ENCODE data around the gene SNUPN.
"Not testable (repeated sequence)": the region's sequence is repeated elsewhere in the genome, so short reads cannot be mapped to it uniquely, and the experiment has no call there.

SNUPN gene

DNA sequence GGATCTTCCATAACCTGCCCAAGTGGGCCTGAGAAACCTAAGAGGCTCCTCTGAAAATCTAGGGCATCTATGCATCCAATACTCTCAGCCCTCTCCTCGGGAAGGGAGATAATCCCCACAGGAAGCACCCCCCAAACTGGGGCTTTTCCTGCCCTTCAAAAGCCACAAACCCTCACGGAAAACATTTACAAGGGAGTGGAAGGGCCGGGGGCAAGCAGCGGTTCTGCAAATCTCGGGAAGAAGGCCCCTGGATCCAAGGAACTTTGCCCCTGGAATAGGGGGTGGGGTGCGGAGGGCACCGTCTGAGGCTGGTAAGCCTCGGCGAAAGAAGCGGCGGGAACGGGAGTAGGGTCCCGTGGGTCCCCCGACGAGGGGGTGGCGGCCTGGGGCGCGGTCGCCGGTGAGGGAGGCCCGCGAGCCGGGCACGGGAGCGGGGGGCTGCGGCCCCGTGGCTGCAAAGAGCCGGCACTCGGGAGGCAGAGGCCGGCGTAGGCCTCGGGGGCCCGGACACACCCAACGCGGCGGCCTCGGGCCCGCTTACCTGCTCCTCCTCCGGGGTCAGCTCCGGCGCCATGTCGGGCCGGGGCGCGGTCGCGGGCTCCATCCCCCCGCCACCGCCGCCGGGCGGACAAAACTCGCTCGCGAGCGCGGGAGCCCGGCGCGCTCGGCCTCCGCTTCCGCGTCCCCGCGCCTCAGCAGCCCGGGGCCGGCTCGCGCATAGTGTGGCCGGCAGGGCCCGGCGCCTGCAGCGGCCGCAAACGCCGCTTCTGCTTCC is 47.2 kb downstream of the SNUPN start:
- DNase-seq, result no peak

DNA sequence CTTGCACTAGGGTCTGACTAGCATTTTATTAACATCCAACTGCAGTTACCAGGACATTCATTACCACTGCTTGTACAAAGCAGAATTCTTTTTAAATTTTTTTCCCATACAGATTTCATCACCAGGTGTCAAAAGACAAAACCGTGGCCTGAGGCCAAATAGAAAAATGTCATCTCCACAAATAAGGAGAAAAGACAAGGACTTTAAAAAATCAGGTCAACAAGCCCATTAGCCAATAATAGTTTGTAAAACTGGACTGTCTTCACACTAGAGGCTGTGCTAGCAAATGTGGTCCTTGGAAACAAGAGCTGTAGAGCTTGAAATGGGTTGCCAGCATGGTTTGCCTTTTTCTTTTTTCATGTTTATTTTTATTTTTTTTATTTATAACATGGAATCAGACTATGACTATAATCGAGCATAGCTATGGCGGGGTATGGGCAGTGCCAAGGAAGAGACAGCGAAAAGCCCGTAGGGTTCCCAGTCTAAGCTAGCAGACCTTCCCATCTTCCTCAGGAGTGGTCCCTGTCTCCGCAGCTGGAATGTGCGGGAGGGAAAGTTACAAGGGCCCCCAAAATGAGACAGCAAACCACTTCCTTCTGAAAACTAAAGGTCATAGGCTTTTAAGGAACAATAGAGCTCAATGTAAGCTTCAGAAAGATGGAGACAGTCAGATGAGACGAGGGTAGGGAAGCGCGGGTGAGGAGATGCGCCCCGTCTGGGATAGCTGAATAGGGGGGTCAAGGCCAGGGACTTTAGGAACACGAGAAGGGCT is 47.9 kb downstream of the SNUPN start:
- peak; percentile 17 for DNase-seq

DNA sequence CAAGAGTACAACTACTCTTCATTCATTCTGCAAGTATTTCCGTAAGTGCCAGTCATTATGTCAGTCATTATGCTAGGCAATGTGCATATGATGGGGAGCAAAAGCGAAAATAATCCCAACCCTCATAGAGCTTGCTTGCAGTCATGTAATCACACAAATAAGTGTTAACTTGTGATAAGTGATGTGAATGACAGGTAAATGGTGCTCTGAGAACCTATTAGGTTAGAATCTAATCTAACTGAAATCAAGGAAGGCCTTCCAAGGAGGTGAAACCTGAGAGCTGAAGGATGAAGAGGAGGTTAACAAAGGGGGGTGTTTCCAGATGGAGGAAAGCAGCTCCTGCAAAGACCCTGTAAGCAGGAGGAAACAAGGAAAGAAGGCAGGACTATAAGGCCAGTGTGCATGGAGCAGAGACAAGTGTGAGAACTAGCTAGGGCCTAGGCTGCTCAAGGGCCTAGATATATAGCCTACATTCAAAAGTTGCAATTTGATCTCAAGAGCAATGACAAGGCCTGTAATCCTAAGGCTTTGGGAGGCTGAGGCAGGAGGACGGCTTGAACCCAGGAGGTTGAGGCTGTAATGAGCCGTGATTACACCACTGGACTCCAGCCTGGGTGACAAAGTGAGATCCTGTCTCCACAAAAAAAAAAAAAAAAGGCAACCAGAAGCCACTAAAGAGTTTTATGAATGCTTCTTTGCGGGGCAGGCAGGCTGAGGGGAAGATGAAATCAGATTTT is 51.7 kb downstream of the SNUPN start:
- DNase-seq, result no peak

DNA sequence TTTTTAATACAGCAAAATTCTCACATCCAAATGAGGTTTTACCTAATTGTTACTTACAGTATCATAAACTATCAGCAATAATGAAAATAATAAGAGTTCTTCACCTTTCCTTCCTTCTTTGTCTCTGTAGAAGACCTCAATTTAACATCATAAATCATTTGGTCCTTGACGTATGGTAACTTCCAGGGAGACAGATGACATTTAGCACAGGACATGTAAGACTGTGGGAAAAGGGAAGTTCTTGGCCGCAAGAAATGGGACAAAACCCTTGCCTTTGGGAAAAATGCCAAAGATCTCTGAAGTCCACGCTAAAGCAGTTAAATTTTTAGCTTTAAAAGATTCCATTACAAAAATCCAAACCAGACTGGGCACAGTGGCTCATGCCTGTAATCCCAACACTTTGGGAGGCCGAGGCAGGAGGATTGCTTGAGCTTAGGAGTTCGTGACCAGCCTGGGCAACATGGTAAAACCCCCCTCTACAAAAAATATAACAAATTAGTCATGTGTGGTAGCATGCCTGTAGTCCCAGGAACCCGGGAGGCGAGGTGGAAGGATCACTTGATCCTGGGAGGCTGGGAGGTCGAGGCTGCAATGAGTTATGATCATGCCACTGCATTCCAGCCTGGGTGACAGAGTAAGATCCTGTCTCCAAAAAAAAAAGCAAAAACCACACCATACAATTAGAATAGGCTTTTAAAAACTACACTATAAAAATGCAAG is 55.2 kb downstream of the SNUPN start:
- no peak for DNase-seq

DNA sequence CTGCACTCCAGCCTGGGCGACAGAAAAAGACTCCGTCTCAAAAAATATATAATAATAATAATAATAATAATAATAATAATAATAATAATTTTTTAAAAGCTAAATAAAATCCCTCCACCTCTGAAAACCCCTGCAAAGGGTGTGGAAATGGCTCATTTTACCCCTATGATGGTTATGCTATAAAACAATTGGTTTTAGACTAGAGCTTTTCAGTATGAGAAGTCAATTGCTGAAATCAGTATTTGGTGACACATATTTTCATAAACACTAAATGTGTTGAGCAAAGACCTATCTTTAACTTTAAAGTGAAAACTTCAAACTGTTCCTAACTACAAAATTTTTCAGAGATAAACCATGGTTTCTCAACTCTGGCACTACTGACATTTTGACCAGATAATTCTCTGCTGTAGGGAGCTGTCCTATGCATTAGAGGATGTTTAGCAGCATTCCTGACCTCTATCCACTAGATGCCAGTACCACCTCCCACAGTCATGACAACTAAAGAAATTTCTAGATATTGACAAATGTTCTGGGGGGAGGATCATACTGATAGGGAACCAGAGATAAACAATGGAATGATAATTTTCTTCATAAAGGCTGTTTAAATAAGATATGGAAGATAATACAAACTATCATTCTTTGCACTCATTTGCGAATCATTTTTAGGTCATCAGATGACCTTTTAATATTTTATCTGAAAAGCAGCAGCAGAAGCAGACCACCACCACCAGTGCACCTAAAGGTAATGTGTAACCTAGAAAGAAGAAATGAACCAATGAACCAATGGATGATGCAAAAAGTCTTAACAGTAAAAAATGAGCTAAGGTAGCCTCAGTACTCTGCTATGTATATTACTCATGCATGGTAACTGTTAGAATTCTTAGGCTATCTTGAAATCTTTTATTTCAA is 60.2 kb downstream of the SNUPN start:
- no peak for DNase-seq

DNA sequence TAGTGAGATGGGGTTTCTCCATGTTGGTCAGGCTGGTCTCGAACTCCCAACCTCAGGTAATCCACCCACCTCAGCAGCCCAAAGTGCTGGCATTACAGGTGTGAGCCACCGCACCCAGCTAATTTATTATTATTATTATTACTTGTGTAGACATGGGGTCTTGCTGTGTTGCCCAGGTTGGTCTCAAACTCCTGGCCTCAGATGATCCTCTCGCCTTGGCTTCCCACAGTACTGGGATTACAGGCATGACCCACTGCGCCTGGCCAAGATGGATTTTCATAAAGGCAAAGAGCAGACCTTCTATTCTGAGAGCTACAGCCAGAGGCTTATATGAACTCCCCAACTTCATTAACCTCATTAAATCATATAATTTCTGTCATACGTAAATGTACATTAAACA is 63.6 kb downstream of the SNUPN start:
- DNase-seq, result no peak

DNA sequence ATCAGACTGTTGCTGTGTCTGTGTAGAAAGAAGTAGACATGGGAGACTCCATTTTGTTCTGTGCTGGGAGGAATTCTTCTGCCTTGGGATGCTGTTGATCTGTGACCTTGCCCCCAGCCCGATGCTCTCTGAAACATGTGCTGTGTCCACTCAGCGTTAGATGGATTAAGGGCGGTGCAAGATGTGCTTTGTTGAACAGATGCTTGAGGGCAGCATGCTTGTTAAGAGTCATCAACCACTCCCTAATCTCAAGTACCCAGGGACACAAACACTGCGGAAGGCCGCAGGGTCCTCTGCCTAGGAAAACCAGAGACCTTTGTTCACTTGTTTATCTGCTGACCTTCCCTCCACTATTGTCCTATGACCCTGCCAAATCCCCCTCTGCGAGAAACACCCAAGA is 66.2 kb downstream of the SNUPN start:
- not testable (repeated sequence) for DNase-seq

DNA sequence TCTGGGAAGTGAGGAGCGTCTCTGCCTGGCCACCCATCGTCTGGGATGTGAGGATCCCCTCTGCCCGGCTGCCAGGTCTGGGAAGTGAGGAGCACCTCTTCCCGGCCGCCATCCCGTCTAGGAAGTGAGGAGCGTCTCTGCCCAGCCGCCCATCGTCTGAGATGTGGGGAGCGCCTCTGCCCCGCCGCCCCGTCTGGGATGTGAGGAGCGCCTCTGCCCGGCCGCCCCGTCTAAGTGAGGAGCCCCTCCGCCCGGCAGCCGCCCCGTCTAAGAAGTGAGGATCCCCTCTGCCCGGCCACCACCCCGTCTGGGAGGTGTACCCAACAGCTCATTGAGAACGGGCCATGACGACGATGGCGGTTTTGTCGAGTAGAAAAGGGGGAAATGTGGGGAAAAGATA is 66.6 kb downstream of the SNUPN start:
- DNase-seq, result not testable (repeated sequence)

DNA sequence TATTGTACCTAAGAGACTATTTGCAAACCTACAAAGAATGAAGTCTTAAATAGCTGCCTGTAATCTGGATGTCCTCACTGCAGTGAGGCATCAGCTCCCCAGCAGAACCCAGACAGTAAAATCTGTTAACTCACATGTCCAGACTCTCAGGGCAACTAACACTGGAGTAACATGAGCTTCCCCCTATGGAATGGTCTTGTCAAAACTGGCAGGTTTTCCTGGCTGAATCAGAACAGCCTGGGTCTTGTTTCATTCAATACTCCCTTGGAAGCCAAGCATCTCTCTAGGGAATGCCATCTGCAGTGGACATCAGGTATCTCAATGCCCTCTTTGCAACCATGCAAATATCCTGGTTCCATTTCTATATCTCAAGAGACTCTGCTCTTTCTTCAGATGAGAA is 70.8 kb downstream of the SNUPN start:
- no peak for DNase-seq

DNA sequence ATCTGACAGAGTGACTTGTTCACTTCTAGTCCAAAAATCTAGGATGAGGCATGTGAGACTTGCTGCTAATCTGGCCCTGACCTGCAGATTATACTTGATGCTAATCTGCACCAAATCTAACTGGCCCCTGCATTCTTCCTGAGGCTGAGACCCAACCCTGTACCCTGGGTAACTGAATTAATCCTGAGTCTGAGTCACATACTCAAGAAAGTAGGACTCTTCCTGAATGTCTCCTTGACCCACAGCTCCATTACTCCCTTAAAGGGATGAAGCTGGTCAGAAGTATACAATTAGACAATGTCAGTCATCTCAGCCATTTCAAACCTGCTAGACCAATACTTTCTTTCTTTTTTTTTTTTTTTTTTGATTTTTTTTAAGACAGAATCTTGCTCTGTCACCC is 71.9 kb downstream of the SNUPN start:
- DNase-seq, result no peak

DNA sequence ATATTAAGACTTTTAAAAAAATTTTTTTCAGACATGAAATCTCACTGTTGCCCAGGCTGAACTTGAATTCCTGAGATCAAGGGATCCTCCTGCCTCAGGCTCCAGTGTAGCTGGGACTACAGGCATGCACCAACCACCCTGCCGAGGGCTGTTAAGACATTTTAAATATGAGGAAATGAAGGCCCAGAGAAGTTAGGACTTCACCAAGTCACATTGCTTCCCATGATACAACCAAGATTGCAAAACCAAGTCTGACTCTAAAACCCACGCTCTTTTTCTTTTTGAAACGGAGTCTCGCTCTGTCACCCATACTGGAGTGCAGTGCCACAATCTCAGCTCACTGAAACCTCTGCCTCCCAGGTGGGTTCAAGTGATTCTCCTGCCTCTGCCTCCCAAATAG is 74.4 kb downstream of the SNUPN start:
- no peak for DNase-seq

All from NCI-H1092 treated with DMSO at 0.1 percent for 48 hours (cell line).